ENCODE data around the gene LTBP1. TPM values are rescaled to one million over a fixed set of nuclear protein-coding genes. Genes with fewer than 3 reads are reported as not detected.

The LTBP1 gene
- total RNA-seq, 4 donors from 2014 or later, result 15.8 to 56.7 (median 28.3) TPM

DNA sequence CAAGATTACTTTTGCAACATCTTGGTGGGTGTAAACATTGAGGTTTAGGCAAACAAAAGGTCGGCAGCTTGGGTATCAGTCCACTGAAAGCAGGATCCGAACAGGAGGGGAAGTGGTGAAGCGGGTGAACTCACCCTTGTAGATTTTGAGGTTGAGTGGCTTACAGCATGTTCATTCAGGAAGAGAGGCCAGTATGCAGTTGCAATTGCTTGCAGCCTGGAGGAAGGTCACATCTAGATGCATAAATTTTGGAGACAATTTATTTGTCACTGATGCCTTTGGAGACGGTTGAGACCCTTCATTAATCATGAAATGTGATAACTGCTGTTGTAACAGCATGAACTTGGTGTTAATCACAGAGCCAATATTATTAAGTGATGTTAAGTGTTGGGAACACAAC lies 131.1 kb downstream of the LTBP1 start:
- Histone ChIP-seq H3K4me3 (no peak overlapping the region), H3K27me3 (no peaks in the 10 kb centered on the region), H3K9me3 (no peaks in the 10 kb centered on the region), H3K27ac (no peak overlapping the region), H3K4me1 (no peaks in the 10 kb centered on the region), H3K36me3 (no peaks in the 10 kb centered on the region)
- no peak for DNase-seq
- intact Hi-C loops (cut with DNase I; ENCODE audit: low total_unique reads) (no loop called here), in situ Hi-C loops (cut with MboI; ENCODE audit: low pct_ligation_motif_present in 1 of 4, low pct_unique_long_range_greater_than_20kb in 1 of 4, low sequenced_read_pairs in 3 of 4) (no loop called here)
- WGBS, 2 donors (ENCODE audit: low coverage in 1 of 2), result 65 to 86% methylated on average over 4 of the region's 4 CpGs
- TF ChIP-seq EP300 (IDR thresholded peaks at IDR 0.05; ENCODE audit: low read depth), result no peak
- TF ChIP-seq, protein P1, sequence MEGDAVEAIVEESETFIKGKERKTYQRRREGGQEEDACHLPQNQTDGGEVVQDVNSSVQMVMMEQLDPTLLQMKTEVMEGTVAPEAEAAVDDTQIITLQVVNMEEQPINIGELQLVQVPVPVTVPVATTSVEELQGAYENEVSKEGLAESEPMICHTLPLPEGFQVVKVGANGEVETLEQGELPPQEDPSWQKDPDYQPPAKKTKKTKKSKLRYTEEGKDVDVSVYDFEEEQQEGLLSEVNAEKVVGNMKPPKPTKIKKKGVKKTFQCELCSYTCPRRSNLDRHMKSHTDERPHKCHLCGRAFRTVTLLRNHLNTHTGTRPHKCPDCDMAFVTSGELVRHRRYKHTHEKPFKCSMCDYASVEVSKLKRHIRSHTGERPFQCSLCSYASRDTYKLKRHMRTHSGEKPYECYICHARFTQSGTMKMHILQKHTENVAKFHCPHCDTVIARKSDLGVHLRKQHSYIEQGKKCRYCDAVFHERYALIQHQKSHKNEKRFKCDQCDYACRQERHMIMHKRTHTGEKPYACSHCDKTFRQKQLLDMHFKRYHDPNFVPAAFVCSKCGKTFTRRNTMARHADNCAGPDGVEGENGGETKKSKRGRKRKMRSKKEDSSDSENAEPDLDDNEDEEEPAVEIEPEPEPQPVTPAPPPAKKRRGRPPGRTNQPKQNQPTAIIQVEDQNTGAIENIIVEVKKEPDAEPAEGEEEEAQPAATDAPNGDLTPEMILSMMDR (IDR thresholded peaks at IDR 0.05), result no peak
- TF ChIP-seq POLR2A (IDR thresholded peaks at IDR 0.05), result no peak
- no peak for TF ChIP-seq POLR2AphosphoS5 (IDR thresholded peaks at IDR 0.05)

DNA sequence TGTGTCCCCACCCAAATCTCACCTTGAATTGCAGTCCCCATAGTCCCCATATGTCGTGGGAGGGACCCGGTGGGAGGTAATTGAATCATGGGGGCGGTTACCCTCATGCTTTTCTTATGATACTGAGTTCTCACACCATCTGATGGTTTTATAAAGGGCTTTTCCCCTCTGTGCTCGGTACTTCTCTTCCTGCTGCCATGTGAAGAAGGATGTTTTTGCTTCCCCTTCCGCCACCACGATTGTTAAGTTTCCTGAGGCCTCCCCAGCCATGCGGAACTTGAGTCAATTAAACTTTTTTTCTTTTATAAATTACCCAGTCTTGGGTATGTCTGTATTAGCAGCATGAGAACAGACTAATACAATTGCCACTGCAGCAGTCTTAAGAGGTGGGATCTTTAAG lies 134.9 kb downstream of the LTBP1 start:
- 81 to 86% methylated on average over 4 to 7 of the region's 7 CpGs for WGBS, 2 donors (ENCODE audit: low coverage in 1 of 2)
- Histone ChIP-seq H3K27me3 (no peaks in the 10 kb centered on the region), H3K36me3 (no peaks in the 10 kb centered on the region), H3K27ac (no peak overlapping the region), H3K9me3 (no peaks in the 10 kb centered on the region), H3K4me3 (no peak overlapping the region), H3K4me1 (peaks cover 5 to 8% (median 7%) of the 10 kb centered on the region in 4 donors)
- DNase-seq, result no peak
- TF ChIP-seq, protein P1 (IDR thresholded peaks at IDR 0.05), result no peak
- no peak for TF ChIP-seq EP300 (IDR thresholded peaks at IDR 0.05; ENCODE audit: low read depth)
- no peak for TF ChIP-seq POLR2A (IDR thresholded peaks at IDR 0.05)
- TF ChIP-seq POLR2AphosphoS5 (IDR thresholded peaks at IDR 0.05), result no peak
- intact Hi-C loops (cut with DNase I; ENCODE audit: low total_unique reads) (no loop called here), in situ Hi-C loops (cut with MboI; ENCODE audit: low pct_ligation_motif_present in 1 of 4, low pct_unique_long_range_greater_than_20kb in 1 of 4, low sequenced_read_pairs in 3 of 4) (no loop called here)

DNA sequence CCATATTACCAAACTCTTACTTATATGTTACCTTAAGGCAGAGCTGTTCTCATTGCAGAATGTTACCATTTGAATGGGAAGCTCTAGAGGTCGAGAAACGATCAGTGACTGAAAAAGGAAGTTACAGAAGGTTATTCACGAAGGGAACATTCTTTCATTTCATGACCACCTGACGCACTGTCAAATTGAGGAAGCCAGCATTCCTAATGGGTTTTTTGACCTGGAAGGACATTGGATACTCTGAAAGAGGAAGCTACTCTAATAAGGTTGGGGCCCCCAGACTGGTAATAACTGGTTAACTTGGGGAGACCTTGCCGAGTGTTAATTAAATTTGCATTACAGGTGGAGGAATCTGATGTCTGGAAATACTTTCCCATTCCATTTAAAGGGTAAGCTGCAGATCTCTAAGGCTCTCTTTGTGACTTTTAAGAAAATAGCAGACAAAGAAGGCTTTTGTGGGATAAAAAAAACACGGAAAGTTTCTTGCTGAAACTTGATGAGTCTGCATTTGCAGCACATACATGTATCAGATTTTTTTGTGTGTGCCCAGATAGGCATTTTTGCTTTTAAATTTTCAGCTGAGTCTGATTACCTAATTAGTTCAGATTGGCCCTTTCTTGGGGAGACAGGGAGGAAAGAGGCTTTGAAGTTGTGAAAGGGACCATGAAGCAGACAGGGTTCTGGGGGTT lies 137.1 kb downstream of the LTBP1 start:
- 46 to 79% methylated on average over 4 to 6 of the region's 6 CpGs for whole genome bisulfite sequencing, 2 donors (ENCODE audit: low coverage in 1 of 2)
- no peak for DNase-seq
- TF ChIP-seq POLR2A (IDR thresholded peaks at IDR 0.05) (no peak), EP300 (IDR thresholded peaks at IDR 0.05; ENCODE audit: low read depth) (no peak), POLR2AphosphoS5 (IDR thresholded peaks at IDR 0.05) (no peak)
- TF ChIP-seq, protein P1 (IDR thresholded peaks at IDR 0.05), result no peak
- Histone ChIP-seq H3K4me1 (peaks cover 7 to 9% (median 8%) of the 10 kb centered on the region in 4 donors), H3K27ac (no peak overlapping the region), H3K27me3 (no peaks in the 10 kb centered on the region), H3K9me3 (no peaks in the 10 kb centered on the region), H3K4me3 (no peak overlapping the region), H3K36me3 (no peaks in the 10 kb centered on the region)
- intact Hi-C loops (cut with DNase I; ENCODE audit: low total_unique reads), result no loop called here
- in situ Hi-C loops (cut with MboI; ENCODE audit: low pct_ligation_motif_present in 1 of 4, low pct_unique_long_range_greater_than_20kb in 1 of 4, low sequenced_read_pairs in 3 of 4), result no loop called here

DNA sequence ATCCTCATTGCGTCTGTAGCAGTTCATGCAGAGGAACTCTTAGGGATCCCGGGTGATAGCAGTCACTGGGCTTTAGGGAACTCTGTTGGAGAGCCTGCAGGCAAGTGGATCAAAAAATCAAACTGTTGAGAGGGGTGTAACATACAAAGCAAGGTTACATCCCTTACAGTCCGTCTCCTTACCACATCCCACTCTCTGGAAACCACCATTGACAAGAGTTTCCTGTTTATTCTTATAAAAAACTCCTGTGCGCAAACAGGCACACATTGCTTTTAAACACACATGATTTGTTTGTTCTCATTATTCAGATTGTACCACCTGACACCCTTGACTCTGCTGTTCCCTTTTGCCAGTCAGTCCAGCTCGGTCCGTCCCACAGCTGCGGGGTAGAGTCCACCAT lies 137.7 kb downstream of the LTBP1 start:
- no peak for TF ChIP-seq EP300 (IDR thresholded peaks at IDR 0.05; ENCODE audit: low read depth)
- TF ChIP-seq, protein P1 (IDR thresholded peaks at IDR 0.05), result no peak
- TF ChIP-seq POLR2A (IDR thresholded peaks at IDR 0.05), result no peak
- TF ChIP-seq POLR2AphosphoS5 (IDR thresholded peaks at IDR 0.05), result no peak
- intact Hi-C loops (cut with DNase I; ENCODE audit: low total_unique reads) (no loop called here), in situ Hi-C loops (cut with MboI; ENCODE audit: low pct_ligation_motif_present in 1 of 4, low pct_unique_long_range_greater_than_20kb in 1 of 4, low sequenced_read_pairs in 3 of 4) (no loop called here)
- 72 to 79% methylated on average over 5 to 7 of the region's 7 CpGs for WGBS, 2 donors (ENCODE audit: low coverage in 1 of 2)
- H3K4me1 ChIP-seq, result peaks cover 7 to 9% (median 8%) of the 10 kb centered on the region in 4 donors
- no peaks in the 10 kb centered on the region for H3K36me3 ChIP-seq
- no peak overlapping the region for H3K4me3 ChIP-seq
- no peaks in the 10 kb centered on the region for H3K9me3 ChIP-seq
- H3K27me3 ChIP-seq, result no peaks in the 10 kb centered on the region
- DNase-seq, result no peak
- H3K27ac ChIP-seq, result no peak overlapping the region

Measured in transverse colon (tissue), 4 donors.